Loucy (cell line): ENCODE measurements around the gene OR1I1.

ENCODE experiments used
- EZH2phosphoT487 ChIP-seq: fragments of 200-600 bp; IDR thresholded peaks from 2 replicates; pipeline ENCODE4 v1.6.1; 2018; ENCODE audit warnings: antibody characterized with exemption, mild to moderate bottlenecking, moderate library complexity, borderline replicate concordance
- TF ChIP-seq, protein P1 (sequence below): fragments of 200-600 bp; sonication (generic); conservative IDR thresholded peaks from 2 replicates; pipeline ENCODE4 v1.5.1; 2014; ENCODE audit warnings: mild to moderate bottlenecking, antibody characterized with exemption, low read length

DNA sequence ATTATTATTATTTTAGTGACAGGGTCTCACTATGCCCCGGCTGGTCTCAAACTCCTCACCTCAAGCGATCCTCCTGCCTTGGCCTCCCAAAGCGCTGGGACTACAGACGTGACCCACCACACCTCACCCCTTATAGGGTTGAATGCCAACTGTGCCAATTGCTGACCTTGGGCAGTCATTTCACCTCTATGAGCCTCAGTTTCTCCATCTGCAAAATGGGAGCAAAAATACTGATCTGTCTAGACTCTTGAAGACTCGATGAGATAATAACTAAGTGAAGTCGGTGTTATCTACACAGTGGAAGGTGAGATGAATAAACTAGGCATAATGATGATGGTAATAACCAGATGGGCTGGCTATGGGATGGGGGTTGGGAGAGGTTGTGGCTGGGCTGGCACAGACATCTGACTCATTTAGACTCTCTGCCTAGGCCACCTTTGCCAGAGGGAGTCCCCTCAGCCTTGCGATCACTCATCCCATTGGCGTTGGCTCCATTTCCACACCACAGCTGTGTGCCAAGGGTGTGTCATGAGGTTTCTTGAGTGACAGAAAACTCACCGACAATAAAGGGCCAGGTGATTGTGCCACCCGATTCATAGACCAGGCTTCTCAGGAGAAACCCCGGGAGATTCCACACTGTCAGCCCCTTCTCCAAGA is 33.0 kb upstream of the OR1I1 start, which contains the start of gene CASP14:
- TF ChIP-seq, protein P1, sequence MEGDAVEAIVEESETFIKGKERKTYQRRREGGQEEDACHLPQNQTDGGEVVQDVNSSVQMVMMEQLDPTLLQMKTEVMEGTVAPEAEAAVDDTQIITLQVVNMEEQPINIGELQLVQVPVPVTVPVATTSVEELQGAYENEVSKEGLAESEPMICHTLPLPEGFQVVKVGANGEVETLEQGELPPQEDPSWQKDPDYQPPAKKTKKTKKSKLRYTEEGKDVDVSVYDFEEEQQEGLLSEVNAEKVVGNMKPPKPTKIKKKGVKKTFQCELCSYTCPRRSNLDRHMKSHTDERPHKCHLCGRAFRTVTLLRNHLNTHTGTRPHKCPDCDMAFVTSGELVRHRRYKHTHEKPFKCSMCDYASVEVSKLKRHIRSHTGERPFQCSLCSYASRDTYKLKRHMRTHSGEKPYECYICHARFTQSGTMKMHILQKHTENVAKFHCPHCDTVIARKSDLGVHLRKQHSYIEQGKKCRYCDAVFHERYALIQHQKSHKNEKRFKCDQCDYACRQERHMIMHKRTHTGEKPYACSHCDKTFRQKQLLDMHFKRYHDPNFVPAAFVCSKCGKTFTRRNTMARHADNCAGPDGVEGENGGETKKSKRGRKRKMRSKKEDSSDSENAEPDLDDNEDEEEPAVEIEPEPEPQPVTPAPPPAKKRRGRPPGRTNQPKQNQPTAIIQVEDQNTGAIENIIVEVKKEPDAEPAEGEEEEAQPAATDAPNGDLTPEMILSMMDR: no peak
- TF ChIP-seq EZH2phosphoT487: no peak
